Measurements from ENCODE around the gene CNPY1.

DNA sequence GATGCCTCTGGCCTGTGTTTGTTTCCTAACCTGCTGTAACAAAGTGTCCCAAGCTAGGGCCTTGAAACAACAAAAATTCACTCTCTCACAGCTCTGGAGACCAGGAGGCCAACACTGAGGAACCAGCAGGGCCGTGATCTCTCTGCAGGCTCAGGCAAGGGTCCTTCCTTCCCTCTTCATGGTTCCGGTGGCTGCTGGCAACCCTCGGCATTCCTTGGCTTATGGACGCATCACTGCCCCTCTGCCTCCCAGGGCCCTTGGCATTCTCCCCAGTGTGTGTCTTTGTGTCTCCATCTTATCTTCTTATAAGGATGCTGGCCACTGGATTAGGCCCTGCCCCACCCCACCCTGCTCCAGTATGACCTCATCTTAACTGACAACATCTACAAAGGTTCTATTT lies 17.0 kb downstream of the CNPY1 start:
- TF ChIP-seq YY1 (IDR thresholded peaks at IDR 0.05; ENCODE audit: low read depth) (no peak), CTCF (IDR thresholded peaks at IDR 0.05) (no peak), EP300 (IDR thresholded peaks at IDR 0.05; ENCODE audit: borderline replicate concordance in 1 of 2, low read depth in 1 of 2, low read length in 1 of 2) (no peak), EZH2phosphoT487 (IDR thresholded peaks at IDR 0.05; ENCODE audit: borderline replicate concordance, low read depth) (no peak), RFX5 (IDR thresholded peaks at IDR 0.05; ENCODE audit: low read length) (no peak), POLR2AphosphoS5 (IDR thresholded peaks at IDR 0.05; ENCODE audit: low read depth, low read length) (no peak), GABPA (IDR thresholded peaks at IDR 0.05; ENCODE audit: low read depth) (no peak), RAD21 (IDR thresholded peaks at IDR 0.05; ENCODE audit: low read length) (no peak), JUND (IDR thresholded peaks at IDR 0.05) (no peak), SMC3 (IDR thresholded peaks at IDR 0.05; ENCODE audit: low read depth, low read length) (no peak)
- TF ChIP-seq, protein P1, sequence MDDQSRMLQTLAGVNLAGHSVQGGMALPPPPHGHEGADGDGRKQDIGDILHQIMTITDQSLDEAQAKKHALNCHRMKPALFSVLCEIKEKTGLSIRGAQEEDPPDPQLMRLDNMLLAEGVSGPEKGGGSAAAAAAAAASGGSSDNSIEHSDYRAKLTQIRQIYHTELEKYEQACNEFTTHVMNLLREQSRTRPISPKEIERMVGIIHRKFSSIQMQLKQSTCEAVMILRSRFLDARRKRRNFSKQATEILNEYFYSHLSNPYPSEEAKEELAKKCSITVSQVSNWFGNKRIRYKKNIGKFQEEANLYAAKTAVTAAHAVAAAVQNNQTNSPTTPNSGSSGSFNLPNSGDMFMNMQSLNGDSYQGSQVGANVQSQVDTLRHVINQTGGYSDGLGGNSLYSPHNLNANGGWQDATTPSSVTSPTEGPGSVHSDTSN (IDR thresholded peaks at IDR 0.05) = no peak
- TF ChIP-seq, protein P2, sequence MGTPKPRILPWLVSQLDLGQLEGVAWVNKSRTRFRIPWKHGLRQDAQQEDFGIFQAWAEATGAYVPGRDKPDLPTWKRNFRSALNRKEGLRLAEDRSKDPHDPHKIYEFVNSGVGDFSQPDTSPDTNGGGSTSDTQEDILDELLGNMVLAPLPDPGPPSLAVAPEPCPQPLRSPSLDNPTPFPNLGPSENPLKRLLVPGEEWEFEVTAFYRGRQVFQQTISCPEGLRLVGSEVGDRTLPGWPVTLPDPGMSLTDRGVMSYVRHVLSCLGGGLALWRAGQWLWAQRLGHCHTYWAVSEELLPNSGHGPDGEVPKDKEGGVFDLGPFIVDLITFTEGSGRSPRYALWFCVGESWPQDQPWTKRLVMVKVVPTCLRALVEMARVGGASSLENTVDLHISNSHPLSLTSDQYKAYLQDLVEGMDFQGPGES (IDR thresholded peaks at IDR 0.05; ENCODE audit: low read depth, low read length) = no peak
- TF ChIP-seq, protein P3, sequence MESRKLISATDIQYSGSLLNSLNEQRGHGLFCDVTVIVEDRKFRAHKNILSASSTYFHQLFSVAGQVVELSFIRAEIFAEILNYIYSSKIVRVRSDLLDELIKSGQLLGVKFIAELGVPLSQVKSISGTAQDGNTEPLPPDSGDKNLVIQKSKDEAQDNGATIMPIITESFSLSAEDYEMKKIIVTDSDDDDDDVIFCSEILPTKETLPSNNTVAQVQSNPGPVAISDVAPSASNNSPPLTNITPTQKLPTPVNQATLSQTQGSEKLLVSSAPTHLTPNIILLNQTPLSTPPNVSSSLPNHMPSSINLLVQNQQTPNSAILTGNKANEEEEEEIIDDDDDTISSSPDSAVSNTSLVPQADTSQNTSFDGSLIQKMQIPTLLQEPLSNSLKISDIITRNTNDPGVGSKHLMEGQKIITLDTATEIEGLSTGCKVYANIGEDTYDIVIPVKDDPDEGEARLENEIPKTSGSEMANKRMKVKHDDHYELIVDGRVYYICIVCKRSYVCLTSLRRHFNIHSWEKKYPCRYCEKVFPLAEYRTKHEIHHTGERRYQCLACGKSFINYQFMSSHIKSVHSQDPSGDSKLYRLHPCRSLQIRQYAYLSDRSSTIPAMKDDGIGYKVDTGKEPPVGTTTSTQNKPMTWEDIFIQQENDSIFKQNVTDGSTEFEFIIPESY (IDR thresholded peaks at IDR 0.05; ENCODE audit: borderline replicate concordance, low read depth) = no peak

Data from SK-N-SH (cell line).